GM21723 (cell line): ENCODE data around the gene ZNF282.
"Not testable (repeated sequence)": the region's sequence is repeated elsewhere in the genome, so short reads cannot be mapped to it uniquely, and the experiment has no call there.

Experiments
- ATAC-seq: cut with Tn5 transposase; IDR thresholded peaks from one replicate; pipeline ENCODE4 v1.9.1; 2021; ENCODE audit warnings: mild to moderate bottlenecking, moderate library complexity; ENCODE audit not compliant: unreplicated experiment

Gene ZNF282

DNA sequence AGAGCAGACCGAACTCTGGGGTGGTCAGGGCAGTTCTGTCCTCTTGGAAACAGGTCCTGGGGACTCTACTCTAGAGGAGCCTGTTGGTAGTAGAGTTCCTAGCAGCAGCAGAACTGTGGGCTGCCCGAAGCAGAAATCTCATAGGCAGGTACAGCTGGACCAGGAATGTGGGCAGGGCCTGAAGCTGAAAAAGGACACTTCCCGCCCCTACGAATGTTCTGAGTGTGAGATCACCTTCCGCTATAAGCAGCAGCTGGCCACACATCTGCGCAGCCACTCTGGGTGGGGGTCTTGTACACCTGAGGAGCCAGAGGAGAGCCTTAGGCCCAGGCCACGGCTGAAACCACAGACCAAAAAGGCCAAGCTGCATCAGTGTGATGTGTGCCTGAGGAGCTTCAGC is 58.3 kb downstream of the ZNF282 start:
- ATAC-seq = no peak

GRCh38 chr7:149254181-149254858 is 59.0 kb downstream of the ZNF282 start:
- ATAC-seq = no peak

DNA sequence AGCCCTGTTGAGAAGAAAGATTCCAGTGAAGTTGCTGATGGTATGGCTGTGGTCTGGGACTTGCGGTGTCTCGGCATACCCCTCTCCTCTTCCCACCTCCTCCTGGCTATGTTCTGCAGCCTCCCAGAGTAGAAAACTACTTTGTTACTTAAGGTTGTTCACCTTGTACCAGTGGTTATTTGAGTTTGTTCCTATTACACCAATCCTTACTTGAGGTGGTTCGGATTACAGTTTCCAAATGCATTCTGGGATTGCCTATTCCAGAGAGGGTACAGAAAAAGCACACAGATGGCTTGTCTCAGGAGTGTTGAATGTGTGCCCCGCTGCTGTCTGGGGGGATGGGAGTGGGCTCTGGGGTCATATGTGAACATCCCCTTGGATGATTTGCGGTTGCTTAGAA is 59.8 kb downstream of the ZNF282 start:
- no peak for ATAC-seq

DNA sequence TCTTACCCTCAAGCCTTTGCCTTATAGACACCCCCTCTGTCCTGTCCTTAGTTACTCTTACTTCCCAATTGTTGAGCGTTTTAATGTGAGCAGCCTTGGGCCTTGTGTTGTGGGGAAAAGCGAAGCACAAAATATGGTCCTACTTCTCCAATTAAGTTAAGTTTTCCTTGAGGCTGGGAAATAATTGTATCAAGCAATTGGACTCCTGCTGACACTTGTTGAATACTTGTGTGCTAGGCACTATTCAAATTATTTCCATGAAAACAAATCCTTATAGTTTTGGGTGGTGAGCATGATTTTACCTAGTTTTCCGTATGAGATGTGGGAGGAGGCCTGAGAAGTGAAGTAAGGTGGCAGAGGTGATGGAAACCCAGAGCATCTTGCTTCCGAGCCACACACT is 61.2 kb downstream of the ZNF282 start:
- no peak for ATAC-seq

DNA sequence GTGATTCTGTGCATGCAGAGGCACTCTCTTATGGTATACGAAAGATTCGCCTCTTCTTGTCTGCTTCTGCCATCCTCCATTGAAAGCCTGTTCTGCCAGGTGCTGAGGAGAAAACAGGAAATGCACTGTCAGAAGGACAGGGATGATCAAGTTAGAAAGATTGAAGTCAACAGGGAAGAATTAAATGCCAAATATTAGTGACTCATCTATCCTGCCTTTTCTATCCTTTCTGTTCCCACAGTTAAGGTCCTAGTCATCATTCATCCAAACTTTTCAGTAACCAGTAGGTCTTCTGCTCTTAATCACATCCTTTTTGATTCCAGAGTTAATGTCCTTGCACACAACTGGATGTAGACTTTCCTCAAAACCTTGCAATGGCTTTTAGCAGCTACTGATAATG is 61.8 kb downstream of the ZNF282 start:
- ATAC-seq = no peak

GRCh38 chr7:149261316-149261828 is 66.0 kb downstream of the ZNF282 start:
- ATAC-seq = peak; percentile 18

DNA sequence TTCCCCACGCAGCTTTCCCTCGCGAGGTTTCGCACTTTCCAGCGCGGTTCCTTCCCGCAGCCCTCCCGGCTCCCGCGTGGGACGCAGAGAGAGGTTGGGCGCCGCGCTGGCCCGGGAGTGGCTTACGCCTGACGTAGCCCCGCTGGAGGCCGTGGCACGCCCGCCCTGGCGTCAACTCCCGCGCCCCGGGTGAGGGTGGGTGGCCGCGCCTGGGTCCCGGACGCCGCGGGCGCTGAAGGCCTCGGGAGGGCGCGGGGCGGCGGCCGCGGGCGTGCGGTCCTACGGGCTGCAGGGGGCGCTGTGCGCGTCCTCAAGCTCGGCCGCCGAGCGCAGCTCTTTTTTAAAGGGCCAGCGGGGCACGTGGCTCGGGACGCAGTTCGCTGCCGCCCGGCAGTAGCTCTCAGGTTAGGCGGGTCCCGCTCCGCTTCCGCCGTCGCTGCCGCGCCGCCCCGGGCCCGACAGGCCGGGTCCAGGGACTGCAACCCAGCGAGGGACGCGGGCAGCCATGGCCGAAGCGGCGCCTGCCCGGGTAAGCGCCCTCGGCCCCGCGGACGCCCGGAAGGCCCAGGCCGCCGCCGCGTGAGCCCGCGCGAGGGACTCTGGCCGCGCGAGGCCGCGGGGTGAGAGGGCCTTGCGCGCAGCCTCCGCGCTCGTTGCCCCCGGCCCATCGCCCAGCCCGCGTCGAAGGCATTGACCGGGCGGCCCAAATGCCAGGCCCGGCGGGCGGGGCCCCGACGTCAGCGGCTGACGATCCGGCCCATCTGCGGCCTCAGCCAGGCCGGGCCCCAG is 66.7 kb downstream of the ZNF282 start, which contains the start of gene ZNF783:
Gene ZNF783, plus strand, starts transcription at position 368 of the 789 bp plus-strand sequence. Its CDS starts 138 bp downstream, at position 506.
- peak; percentile 87 for ATAC-seq

DNA sequence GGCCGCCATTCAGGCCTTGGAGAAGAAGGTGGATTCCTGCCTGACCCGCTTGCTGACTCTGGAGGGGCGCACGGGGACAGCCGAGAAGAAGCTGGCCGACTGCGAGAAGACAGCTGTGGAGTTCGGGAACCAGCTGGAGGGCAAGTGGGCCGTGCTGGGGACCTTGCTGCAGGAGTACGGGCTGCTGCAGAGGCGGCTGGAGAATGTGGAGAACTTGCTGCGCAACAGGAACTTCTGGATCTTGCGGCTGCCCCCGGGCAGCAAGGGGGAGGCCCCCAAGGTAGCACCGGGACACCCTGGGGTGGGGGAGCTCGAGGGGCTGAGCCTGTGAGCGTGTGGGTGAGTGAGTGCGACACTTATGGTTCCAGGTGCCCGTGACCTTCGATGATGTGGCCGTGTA is 71.1 kb downstream of the ZNF282 start:
- ATAC-seq = no peak

- ATAC-seq = no peak
These were observed 72.4 kb downstream of the ZNF282 start for GRCh38 chr7:149267733-149268132.

- ATAC-seq = not testable (repeated sequence)
These were observed 79.1 kb downstream of the ZNF282 start for GRCh38 chr7:149274424-149274823.
